Activated T-cell treated with anti-CD3 and anti-CD28 coated beads, Interleukin-2, amount 50 U/mL, for 24 hours (primary cell): ENCODE results near the gene AGPAT4.

Experiments used
- DNase-seq: peaks from one replicate; pipeline ENCODE4 v3.0.0-alpha.2; 2020
- H3K27ac Mint-ChIP-seq: 2 replicates; pipeline ENCODE4 v1.8.0; 2020; ENCODE audit warnings: mild to moderate bottlenecking, mixed read lengths
- H3K27me3 Mint-ChIP-seq: 2 replicates; pipeline ENCODE4 v1.8.0; 2020; ENCODE audit warnings: mixed read lengths
- H3K36me3 Mint-ChIP-seq: 2 replicates; pipeline ENCODE4 v1.8.0; 2020; ENCODE audit warnings: low read depth, mixed read lengths
- H3K4me1 Mint-ChIP-seq: 2 replicates; pipeline ENCODE4 v1.8.0; 2020; ENCODE audit warnings: low read depth, mixed read lengths
- H3K4me3 Mint-ChIP-seq: 2 replicates; pipeline ENCODE4 v1.8.0; 2020; ENCODE audit warnings: mild to moderate bottlenecking, moderate library complexity, mixed read lengths
- H3K9me3 Mint-ChIP-seq: 2 replicates; pipeline ENCODE4 v1.8.0; 2020; ENCODE audit warnings: mixed read lengths

Gene AGPAT4

GRCh38 chr6:161117308-161117707, 156.6 kb downstream of the AGPAT4 start:
- DNase-seq: no peak
- no peaks in the 10 kb centered on the region for H3K27me3 Mint-ChIP-seq
- no peak overlapping the region for H3K27ac Mint-ChIP-seq
- peaks cover 21% of the 10 kb centered on the region for H3K4me1 Mint-ChIP-seq
- peaks cover 97% of the 10 kb centered on the region for H3K36me3 Mint-ChIP-seq
- H3K9me3 Mint-ChIP-seq: peaks cover 20% of the 10 kb centered on the region
- H3K4me3 Mint-ChIP-seq: no peak overlapping the region

DNA sequence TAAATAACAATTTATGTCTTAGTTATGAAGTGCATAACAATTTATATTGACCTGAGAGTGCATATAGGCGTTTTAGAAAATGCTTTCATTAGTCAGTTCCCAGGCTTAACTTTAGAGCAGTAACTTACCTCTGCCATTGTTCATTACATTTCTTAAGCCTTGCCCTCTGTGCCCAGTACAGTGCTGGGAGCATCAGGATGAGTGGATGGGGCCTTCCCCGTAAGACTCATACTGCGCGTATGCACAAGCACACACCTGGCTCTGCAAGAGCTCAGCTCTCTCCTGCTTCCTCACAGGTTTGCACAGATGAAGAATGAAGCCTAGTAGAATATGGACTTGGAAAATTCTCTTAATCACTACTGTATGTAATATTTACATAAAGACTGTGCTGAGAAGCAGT, 157.3 kb downstream of the AGPAT4 start:
- Mint-ChIP-seq H3K36me3 (peaks cover 97% of the 10 kb centered on the region), H3K4me1 (peaks cover 28% of the 10 kb centered on the region), H3K9me3 (peaks cover 13% of the 10 kb centered on the region), H3K27me3 (no peaks in the 10 kb centered on the region), H3K4me3 (no peak overlapping the region), H3K27ac (no peak overlapping the region)
- no peak for DNase-seq

GRCh38 chr6:161115468-161115867, 158.4 kb downstream of the AGPAT4 start:
- peaks cover 98% of the 10 kb centered on the region for H3K36me3 Mint-ChIP-seq
- H3K27ac Mint-ChIP-seq: peak overlapping the region; percentile 67

GRCh38 chr6:161111261-161111660, 162.6 kb downstream of the AGPAT4 start:
- Mint-ChIP-seq H3K4me3 (no peak overlapping the region), H3K36me3 (peaks cover 98% of the 10 kb centered on the region), H3K27me3 (no peaks in the 10 kb centered on the region)

More at GRCh38 chr6:161115468-161115867, 158.4 kb downstream of the AGPAT4 start:
- H3K4me1 Mint-ChIP-seq: peaks cover 39% of the 10 kb centered on the region
- DNase-seq: no peak
- no peaks in the 10 kb centered on the region for H3K27me3 Mint-ChIP-seq
- H3K4me3 Mint-ChIP-seq: no peak overlapping the region
- peaks cover 8% of the 10 kb centered on the region for H3K9me3 Mint-ChIP-seq

DNA sequence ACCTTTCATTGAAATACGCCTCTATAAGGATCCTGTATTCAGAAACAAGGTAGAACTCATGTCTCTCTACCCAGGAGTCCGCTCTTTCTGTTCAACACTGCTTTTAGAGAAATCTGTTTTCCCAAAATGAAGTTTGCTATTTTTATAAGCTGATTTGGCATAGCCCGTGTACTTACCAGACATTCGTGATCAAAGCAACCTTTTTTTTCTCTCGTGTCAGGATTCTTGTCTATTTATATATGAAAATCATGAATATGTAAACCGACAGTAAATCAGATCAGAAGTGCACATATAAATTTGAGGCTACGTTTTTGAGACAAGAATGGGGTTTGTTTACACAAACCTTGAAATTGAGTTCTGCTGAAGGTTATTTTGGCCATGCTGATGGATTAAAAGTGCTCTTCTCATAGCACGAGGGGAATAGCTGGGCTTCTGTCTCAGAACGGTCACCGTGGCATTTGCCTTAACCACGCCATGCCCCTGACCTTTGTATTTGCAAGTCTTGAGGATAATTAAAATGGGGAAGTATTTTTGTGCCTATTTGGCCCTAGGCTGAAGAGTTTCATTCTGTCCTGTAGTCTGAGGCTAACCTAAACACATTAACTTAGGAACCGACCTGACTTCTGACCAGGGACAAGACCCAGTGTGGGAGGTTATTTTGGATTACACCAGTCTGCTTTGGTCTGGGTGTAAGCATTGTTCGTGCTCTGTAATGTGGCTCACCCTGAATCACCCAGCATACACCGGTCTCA, 163.7 kb downstream of the AGPAT4 start:
- peak overlapping the region; percentile 69 for H3K27ac Mint-ChIP-seq
- no peaks in the 10 kb centered on the region for H3K9me3 Mint-ChIP-seq
- no peaks in the 10 kb centered on the region for H3K27me3 Mint-ChIP-seq
- DNase-seq: no peak
- no peak overlapping the region for H3K4me3 Mint-ChIP-seq
- peaks cover 37% of the 10 kb centered on the region for H3K4me1 Mint-ChIP-seq
- peaks cover 98% of the 10 kb centered on the region for H3K36me3 Mint-ChIP-seq

More at GRCh38 chr6:161111261-161111660, 162.6 kb downstream of the AGPAT4 start:
- Mint-ChIP-seq H3K4me1 (peaks cover 42% of the 10 kb centered on the region), H3K9me3 (no peaks in the 10 kb centered on the region), H3K27ac (peak overlapping the region; percentile 69)
- DNase-seq: no peak

DNA sequence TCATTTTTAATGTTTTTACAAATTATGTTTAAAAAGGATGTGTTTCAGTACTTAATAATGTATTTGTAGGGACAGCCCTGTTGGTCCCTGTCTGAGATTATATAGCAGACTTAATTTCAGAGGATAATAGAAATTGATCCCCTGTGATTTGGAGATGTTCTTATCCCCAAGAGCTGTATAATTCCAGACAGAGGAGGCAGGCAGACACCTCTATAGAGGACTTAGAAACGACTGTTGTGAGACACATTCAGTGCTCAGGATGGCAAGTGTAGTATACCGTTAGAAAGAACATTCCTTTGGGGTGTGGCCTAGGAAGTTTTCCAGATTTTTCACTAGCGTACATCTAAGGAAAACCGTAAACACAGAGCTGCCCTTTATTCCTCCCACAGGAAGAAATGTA, 164.5 kb downstream of the AGPAT4 start:
- no peak for DNase-seq
- Mint-ChIP-seq H3K4me3 (no peak overlapping the region), H3K27ac (no peak overlapping the region), H3K27me3 (no peaks in the 10 kb centered on the region), H3K9me3 (no peaks in the 10 kb centered on the region), H3K4me1 (peaks cover 38% of the 10 kb centered on the region), H3K36me3 (peaks cover 97% of the 10 kb centered on the region)

DNA sequence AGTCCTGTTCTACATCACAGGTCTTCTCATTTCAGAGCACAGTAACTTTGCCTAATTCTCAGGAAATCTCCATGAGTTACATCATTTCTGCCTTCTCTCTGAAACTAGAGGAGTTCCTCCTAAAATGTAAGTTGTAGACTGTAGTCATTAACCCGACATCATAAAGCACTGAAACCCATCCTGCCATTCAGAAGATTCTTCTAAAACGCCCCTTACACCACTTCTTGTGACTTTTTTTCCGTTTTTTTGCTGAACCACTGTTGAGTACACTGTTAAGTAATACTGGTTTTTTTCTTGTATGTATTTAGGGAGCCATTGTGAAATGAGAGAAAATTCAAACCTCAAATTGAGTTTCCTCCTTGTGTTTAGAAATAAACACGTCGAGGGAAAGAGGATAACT, 164.9 kb downstream of the AGPAT4 start:
- Mint-ChIP-seq H3K27me3 (no peaks in the 10 kb centered on the region), H3K4me3 (no peak overlapping the region), H3K27ac (no peak overlapping the region), H3K4me1 (peaks cover 38% of the 10 kb centered on the region), H3K9me3 (no peaks in the 10 kb centered on the region), H3K36me3 (peaks cover 96% of the 10 kb centered on the region)
- no peak for DNase-seq

DNA sequence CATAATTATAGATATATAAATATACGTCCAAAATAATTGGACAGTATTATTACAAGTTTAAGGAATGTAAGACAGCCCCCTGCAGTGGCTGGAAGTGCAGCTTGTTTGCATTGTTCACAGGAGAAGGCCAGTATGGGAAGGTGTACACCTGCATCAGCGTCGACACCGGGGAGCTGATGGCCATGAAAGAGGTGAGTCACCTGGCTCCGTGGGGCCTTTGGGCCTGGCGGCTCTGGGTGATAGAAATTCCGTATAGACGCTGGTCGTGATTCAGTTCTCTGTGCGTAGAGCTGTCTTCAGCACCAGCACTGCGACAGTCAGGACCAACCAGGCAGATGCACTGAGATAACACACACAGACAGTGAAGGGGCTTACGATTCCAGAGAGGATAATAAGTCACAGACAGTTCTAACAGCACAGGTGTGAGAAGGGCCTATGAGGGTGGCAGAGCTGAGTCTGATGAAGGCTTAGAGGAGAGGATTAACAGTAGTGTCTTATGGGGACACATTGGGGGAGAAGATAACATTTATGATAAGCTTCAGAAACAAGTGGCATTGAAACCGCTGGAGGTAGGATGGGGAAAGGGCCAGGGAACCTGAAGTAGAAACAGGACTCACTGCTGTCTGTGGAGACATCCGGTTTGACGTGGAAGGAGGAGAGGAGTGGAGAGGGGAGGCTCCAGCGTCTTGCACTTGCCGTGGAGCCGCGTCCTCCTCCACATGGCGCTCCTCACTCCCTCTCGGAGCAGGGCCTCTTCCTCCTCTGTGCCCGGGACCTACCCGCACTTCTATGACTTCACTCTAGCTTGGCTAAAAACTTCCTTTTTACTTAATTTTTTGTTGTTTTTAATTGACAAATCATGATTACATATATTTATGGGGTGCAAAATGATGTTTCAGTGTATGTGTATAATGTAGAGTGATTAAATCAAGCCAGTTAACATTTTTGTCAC, 165.8 kb downstream of the AGPAT4 start:
- H3K4me1 Mint-ChIP-seq: peaks cover 36% of the 10 kb centered on the region
- DNase-seq: no peak

GRCh38 chr6:161105408-161105807, 168.5 kb downstream of the AGPAT4 start:
- H3K4me3 Mint-ChIP-seq: no peak overlapping the region

More for the DNA sequence above, 165.8 kb downstream of the AGPAT4 start:
- Mint-ChIP-seq H3K27me3 (no peaks in the 10 kb centered on the region), H3K27ac (no peak overlapping the region), H3K9me3 (no peaks in the 10 kb centered on the region), H3K4me3 (no peak overlapping the region), H3K36me3 (peaks cover 98% of the 10 kb centered on the region)

GRCh38 chr6:161104966-161105365, 168.9 kb downstream of the AGPAT4 start:
- no peak for DNase-seq
- no peaks in the 10 kb centered on the region for H3K9me3 Mint-ChIP-seq
- H3K27me3 Mint-ChIP-seq: no peaks in the 10 kb centered on the region
- H3K4me1 Mint-ChIP-seq: peaks cover 8% of the 10 kb centered on the region
- no peak overlapping the region for H3K4me3 Mint-ChIP-seq
- H3K36me3 Mint-ChIP-seq: peaks cover 95% of the 10 kb centered on the region
- peak overlapping the region; percentile 86 for H3K27ac Mint-ChIP-seq

More at GRCh38 chr6:161105408-161105807, 168.5 kb downstream of the AGPAT4 start:
- no peaks in the 10 kb centered on the region for H3K27me3 Mint-ChIP-seq
- H3K27ac Mint-ChIP-seq: peak overlapping the region; percentile 39
- H3K36me3 Mint-ChIP-seq: peaks cover 95% of the 10 kb centered on the region
- no peaks in the 10 kb centered on the region for H3K9me3 Mint-ChIP-seq
- H3K4me1 Mint-ChIP-seq: peaks cover 11% of the 10 kb centered on the region
- no peak for DNase-seq

GRCh38 chr6:161103475-161103874, 170.4 kb downstream of the AGPAT4 start:
- Mint-ChIP-seq H3K9me3 (no peaks in the 10 kb centered on the region), H3K27ac (peak overlapping the region; percentile 27), H3K27me3 (no peaks in the 10 kb centered on the region)

GRCh38 chr6:161101517-161101916, 172.3 kb downstream of the AGPAT4 start:
- no peaks in the 10 kb centered on the region for H3K9me3 Mint-ChIP-seq
- H3K4me1 Mint-ChIP-seq: peaks cover 8% of the 10 kb centered on the region
- H3K27me3 Mint-ChIP-seq: no peaks in the 10 kb centered on the region
- H3K4me3 Mint-ChIP-seq: no peak overlapping the region
- DNase-seq: no peak
- H3K27ac Mint-ChIP-seq: no peak overlapping the region
- H3K36me3 Mint-ChIP-seq: peaks cover 90% of the 10 kb centered on the region

More at GRCh38 chr6:161103475-161103874, 170.4 kb downstream of the AGPAT4 start:
- Mint-ChIP-seq H3K4me3 (no peak overlapping the region), H3K36me3 (peaks cover 94% of the 10 kb centered on the region), H3K4me1 (peaks cover 8% of the 10 kb centered on the region)
- DNase-seq: no peak

DNA sequence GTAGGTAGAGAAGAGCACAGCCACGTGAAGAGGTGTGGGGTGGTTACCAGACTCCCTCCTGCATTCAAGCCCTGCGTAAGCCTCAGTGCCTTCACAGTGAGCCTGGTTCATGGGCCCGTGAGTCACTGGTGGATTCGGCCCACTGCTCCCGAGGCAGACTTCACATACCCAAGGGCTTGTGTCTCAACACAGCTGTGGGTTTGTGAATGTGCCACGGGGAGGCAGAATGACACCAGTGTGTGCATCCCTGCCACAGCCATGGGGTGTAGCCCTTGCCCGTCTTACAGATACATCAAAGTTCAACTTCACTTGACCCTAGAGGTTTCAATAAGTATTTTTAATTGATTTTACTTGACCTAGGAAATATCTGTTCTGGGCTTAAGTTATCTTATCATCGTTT, 173.8 kb downstream of the AGPAT4 start:
- no peak for DNase-seq
- H3K27ac Mint-ChIP-seq: no peak overlapping the region
- H3K9me3 Mint-ChIP-seq: no peaks in the 10 kb centered on the region
- no peak overlapping the region for H3K4me3 Mint-ChIP-seq
- H3K4me1 Mint-ChIP-seq: peaks cover 3% of the 10 kb centered on the region
- H3K36me3 Mint-ChIP-seq: peaks cover 88% of the 10 kb centered on the region
- H3K27me3 Mint-ChIP-seq: no peaks in the 10 kb centered on the region

- H3K27me3 Mint-ChIP-seq: no peaks in the 10 kb centered on the region
- no peak overlapping the region for H3K4me3 Mint-ChIP-seq
- H3K27ac Mint-ChIP-seq: no peak overlapping the region
- peaks cover 6% of the 10 kb centered on the region for H3K4me1 Mint-ChIP-seq
- DNase-seq: no peak
- no peaks in the 10 kb centered on the region for H3K9me3 Mint-ChIP-seq
- H3K36me3 Mint-ChIP-seq: peaks cover 87% of the 10 kb centered on the region
Measured at GRCh38 chr6:161095916-161096315, 177.9 kb downstream of the AGPAT4 start.
